GM12865 (cell line): ENCODE measurements around the gene TTYH1.

Experiments used
- DNase-seq: peaks from one replicate; pipeline ENCODE4 v3.0.0; 2010; ENCODE audit warnings: low read depth
- H3K4me3 ChIP-seq: 2 replicates; pipeline ENCODE4 v1.5.1; 2011; ENCODE audit warnings: mild to moderate bottlenecking, low read depth, low read length, control low read depth
- TF ChIP-seq, protein P1 (sequence below): IDR thresholded peaks from 2 replicates; pipeline ENCODE4 v1.5.1; 2011; ENCODE audit warnings: low read length, control low read depth, low read depth, inconsistent platforms; ENCODE audit not compliant: insufficient read depth; ENCODE audit errors: missing control alignments

Gene TTYH1

DNA sequence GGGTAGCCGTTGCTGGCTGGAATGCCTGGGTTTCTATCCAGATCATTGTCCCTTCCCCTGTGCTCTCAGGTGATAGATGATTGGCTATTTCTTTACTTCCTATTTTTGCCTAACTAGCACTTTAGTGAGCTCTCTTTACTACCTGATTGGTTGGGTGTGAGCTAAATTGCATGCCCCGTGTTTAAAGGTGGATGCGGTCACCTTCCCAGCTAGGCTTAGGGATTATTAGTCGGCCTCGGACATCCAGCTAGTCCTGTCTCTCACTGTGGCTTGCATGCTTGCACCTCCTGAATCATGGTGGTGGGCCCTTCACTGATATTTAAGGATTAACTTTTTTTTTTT lies 10.1 kb downstream of the TTYH1 start:
- H3K4me3 ChIP-seq, result no peak overlapping the region
- TF ChIP-seq, protein P1, sequence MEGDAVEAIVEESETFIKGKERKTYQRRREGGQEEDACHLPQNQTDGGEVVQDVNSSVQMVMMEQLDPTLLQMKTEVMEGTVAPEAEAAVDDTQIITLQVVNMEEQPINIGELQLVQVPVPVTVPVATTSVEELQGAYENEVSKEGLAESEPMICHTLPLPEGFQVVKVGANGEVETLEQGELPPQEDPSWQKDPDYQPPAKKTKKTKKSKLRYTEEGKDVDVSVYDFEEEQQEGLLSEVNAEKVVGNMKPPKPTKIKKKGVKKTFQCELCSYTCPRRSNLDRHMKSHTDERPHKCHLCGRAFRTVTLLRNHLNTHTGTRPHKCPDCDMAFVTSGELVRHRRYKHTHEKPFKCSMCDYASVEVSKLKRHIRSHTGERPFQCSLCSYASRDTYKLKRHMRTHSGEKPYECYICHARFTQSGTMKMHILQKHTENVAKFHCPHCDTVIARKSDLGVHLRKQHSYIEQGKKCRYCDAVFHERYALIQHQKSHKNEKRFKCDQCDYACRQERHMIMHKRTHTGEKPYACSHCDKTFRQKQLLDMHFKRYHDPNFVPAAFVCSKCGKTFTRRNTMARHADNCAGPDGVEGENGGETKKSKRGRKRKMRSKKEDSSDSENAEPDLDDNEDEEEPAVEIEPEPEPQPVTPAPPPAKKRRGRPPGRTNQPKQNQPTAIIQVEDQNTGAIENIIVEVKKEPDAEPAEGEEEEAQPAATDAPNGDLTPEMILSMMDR, result no peak
- DNase-seq, result no peak

DNA sequence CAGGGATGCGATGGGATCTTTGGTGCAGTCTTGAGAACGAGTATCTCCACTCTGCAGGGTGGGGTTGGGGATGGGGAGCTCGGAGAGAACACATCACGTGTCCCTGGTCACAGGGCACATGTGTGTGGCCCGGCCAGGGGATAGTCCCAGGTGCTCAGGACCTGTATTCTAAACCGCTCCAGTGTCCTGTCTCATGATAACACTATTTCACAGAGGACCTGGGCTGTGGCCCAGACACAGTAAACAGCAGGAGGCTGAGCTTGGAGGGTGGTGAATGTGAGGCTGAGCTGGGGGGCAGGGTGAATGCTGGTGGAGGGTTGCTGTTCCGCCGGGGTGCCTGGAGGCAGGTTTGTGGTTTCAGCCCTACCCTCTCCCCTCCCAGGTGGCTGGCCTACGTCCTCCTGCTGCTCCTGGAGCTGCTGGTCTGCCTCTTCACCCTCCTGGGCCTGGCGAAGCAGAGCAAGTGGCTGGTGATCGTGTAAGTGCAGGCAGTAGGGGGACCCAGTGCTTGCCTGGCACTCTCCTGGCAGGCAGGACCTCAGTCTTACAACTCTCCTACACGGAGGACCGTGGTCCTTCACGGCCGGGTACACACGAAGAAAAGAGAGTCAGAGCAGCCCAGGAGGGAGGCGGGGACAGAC lies 11.1 kb downstream of the TTYH1 start:
- DNase-seq, result no peak
- TF ChIP-seq, protein P1, result no peak

DNA sequence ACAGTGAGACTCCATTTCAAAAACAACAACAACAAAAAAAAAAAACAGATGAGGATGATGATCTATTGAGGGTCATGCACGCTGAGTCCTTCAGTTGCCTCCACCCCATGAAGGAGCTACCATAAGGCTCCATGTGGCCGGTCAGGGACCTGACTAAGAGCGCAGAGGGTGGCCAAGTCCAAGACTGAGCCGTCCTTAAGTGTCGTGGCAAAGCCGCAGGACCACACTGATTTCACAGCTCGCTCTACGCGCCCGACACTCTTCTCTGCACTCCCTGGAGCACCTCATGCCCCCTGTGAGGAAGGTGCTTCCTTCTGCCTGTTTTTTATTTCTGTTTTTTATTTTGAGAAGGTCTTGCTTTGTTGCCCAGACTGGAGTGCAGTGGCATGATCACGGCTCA lies 12.3 kb downstream of the TTYH1 start:
- TF ChIP-seq, protein P1, result no peak
- no peak for DNase-seq
- H3K4me3 ChIP-seq, result no peak overlapping the region

More for the DNA sequence above, 11.1 kb downstream of the TTYH1 start:
- H3K4me3 ChIP-seq, result no peak overlapping the region

DNA sequence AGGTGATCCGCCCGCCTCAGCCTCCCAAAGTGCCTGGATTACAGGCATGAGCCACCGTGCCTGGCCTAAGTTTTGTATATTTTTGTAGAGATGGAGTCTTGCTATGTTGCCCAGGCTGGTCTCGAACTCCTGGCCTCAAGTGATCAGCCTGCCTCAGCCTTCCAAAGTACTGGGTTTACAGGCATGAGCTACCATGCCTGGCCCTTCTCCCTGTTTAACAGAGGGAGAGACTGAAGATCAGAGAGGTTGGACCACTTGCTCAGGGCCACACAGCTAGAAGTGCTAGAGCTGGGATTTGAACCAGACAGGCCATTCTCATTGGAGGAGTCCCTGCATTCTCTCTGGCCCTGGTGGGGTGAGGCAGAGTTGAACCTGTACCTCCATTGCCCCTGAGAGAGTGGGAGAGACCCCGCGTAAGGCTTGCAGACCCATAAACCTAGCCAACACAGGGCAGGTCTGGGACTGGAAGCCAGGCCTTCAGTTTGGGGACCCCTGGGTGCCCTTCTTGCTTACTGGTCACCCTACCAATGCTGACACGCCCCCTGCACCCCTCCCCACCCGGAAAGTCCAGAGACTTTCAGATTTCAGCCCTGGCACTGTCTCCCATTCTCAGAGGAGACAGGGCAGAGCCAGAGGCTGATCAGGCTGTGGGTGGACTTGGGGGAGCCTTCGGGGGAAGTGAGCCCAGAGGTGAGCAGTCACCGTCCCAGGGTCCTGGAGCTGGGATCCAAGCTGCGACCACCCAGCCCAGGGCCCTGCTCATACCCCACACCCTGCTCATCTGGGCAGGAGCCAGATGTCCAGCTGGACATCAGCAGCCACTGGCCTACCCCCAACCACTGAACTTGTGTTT lies 13.3 kb downstream of the TTYH1 start:
- no peak for DNase-seq
- no peak overlapping the region for H3K4me3 ChIP-seq
- TF ChIP-seq, protein P1, result no peak

DNA sequence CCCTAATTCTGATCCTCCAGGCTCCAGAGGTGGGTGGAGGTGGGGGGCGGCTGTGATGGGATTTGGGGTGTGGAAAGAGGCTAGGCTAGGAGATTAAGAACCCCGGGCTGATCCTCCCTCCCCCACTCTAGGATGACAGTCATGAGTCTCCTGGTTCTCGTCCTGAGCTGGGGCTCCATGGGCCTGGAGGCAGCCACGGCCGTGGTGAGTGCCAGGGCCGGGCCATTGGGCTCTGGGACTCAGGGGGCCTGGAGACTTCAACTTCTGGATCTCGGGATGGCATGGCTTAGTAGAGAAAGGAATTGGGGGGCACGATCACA lies 13.9 kb downstream of the TTYH1 start:
- TF ChIP-seq, protein P1, result no peak
- H3K4me3 ChIP-seq, result no peak overlapping the region
- no peak for DNase-seq

DNA sequence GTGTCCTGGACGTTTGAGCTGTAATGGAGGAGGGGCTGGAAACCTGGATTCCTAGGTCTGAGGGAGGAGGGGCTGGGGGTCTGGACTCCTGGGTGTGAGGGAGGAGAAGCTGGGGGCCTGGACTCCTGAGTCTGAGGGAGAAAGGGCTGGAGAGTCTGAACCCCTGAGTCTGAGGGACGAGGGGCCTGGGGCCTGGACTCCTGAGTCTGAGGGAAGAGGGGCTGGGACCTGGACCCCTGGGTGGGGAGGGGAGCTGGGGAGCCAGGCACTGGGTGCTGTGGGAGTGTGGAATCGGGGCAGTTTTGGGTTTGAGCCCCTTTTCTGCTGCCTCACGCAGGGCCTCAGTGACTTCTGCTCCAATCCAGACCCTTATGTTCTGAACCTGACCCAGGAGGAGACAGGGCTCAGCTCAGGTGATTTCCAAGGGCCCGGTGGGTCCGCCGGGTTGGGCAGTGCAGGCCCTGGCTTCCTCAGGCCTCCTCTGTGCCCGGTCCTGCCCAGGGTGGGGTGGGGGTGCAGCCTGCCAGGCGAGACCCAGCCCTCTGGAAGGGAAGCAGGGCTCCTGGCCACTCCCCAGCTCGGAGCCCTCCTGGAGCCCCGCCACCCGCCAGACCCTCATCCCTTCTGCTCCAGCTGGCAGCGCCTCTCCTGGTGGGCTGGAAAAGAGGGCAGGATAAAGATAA lies 14.4 kb downstream of the TTYH1 start:
- no peak overlapping the region for H3K4me3 ChIP-seq
- no peak for DNase-seq
- TF ChIP-seq, protein P1, result no peak
